ENCODE results near the gene NAXE.
A peak's percentile ranks its signal among the peaks of the same experiment; 100 is the strongest.
"Not testable (repeated sequence)": the region's sequence is repeated elsewhere in the genome, so short reads cannot be mapped to it uniquely, and the experiment has no call there.

NAXE gene

GRCh38 chr1:156571261-156571852, 20.2 kb upstream of the NAXE start:
- peak; percentile 30 for DNase-seq

- peak; percentile 80 for DNase-seq
These were observed 19.5 kb upstream of the NAXE start, which contains the start of gene IQGAP3 for GRCh38 chr1:156571919-156572662. Gene IQGAP3, minus strand, starts transcription at chr1:156572565. Its CDS starts 36 bp downstream, at chr1:156572529.

GRCh38 chr1:156572663-156573018, 18.9 kb upstream of the NAXE start:
- DNase-seq = no peak

- DNase-seq = no peak
These were observed 17.4 kb upstream of the NAXE start for GRCh38 chr1:156574039-156574633.

- DNase-seq = no peak
These were observed 14.0 kb upstream of the NAXE start for GRCh38 chr1:156577550-156577949.

- DNase-seq = no peak
These were observed 13.5 kb upstream of the NAXE start for GRCh38 chr1:156578055-156578454.

- no peak for DNase-seq
These were observed 12.1 kb upstream of the NAXE start, which contains the start of gene TTC24 for GRCh38 chr1:156579472-156579871. Gene TTC24, plus strand, starts transcription at chr1:156579723. Its CDS starts 1,642 bp downstream, at chr1:156581365.

GRCh38 chr1:156581661-156582387, 9.8 kb upstream of the NAXE start:
- DNase-seq = no peak

GRCh38 chr1:156582388-156583017, 9.1 kb upstream of the NAXE start:
- DNase-seq = peak; percentile 32

- peak; percentile 79 for DNase-seq
These were observed 7.6 kb upstream of the NAXE start for GRCh38 chr1:156583821-156584622.

- no peak for DNase-seq
These were observed 6.8 kb upstream of the NAXE start for GRCh38 chr1:156584813-156585212.

GRCh38 chr1:156586323-156586722, 5.3 kb upstream of the NAXE start:
- no peak for DNase-seq

GRCh38 chr1:156586892-156587477, 4.6 kb upstream of the NAXE start:
- DNase-seq = no peak

GRCh38 chr1:156587927-156588326, 3.6 kb upstream of the NAXE start:
- DNase-seq = not testable (repeated sequence)

GRCh38 chr1:156589546-156589945, 2.0 kb upstream of the NAXE start:
- DNase-seq = no peak

- DNase-seq = no peak
These were observed 1.0 kb upstream of the NAXE start for GRCh38 chr1:156590326-156591180.

- no peak for DNase-seq
These were observed 470 bp upstream of the NAXE start for GRCh38 chr1:156591181-156591431.

GRCh38 chr1:156592158-156592909, 758 bp downstream of the NAXE start:
- no peak for DNase-seq

GRCh38 chr1:156592910-156593660, 1.5 kb downstream of the NAXE start:
- no peak for DNase-seq

- DNase-seq = no peak
These were observed 2.0 kb downstream of the NAXE start for GRCh38 chr1:156593661-156593989.
